Transverse colon (tissue), 4 donors: Measurements from ENCODE around the gene PRKAR1A. TPM values are rescaled to one million over a fixed set of nuclear protein-coding genes. Genes with fewer than 3 reads are reported as not detected.

Experiments used
- DNase-seq: peaks from one replicate; pipeline ENCODE4 v3.0.0-alpha.2; 2019
- H3K27ac ChIP-seq, 4 donors: fragments of 200-600 bp; sonication (generic); 2 replicates each; pipeline ENCODE4 v1.5.1; 2016 to 2018; ENCODE audit warnings: inconsistent platforms in 4 of 4
- H3K27me3 ChIP-seq: fragments of 200-600 bp; sonication (generic); 2 replicates; pipeline ENCODE4 v1.5.1; 2017; ENCODE audit warnings: inconsistent platforms
- H3K36me3 ChIP-seq, 4 donors: fragments of 200-600 bp; sonication (generic); 2 replicates each; pipeline ENCODE4 v1.5.1; 2017 to 2019; ENCODE audit warnings: inconsistent platforms in 4 of 4
- H3K4me1 ChIP-seq, 4 donors: fragments of 200-600 bp; sonication (generic); 2 replicates each; pipeline ENCODE4 v1.5.1; 2017 to 2020; ENCODE audit warnings: inconsistent platforms in 4 of 4
- H3K4me3 ChIP-seq, 4 donors: fragments of 200-600 bp; sonication (generic); 1 replicate in 1 of 4; 2 replicates in 3 of 4; pipeline versions ENCODE4 v1.5.1 to v1.6.1; 2017 to 2019; ENCODE audit warnings: inconsistent platforms in 4 of 4
- H3K9me3 ChIP-seq, 2 donors: fragments of 200-600 bp; sonication (generic); 2 replicates each; pipeline ENCODE4 v1.5.1; 2017 to 2019; ENCODE audit warnings: inconsistent platforms in 2 of 2
- CTCF ChIP-seq, 5 experiments: fragments of 200-600 bp in 3 of 5; fragments of 450-650 bp in 2 of 5; sonication (generic) in 3 of 5; IDR thresholded peaks; 1 replicate in 2 of 5; 2 replicates in 3 of 5; pipeline ENCODE4 v1.5.1; 2016 to 2017; ENCODE audit warnings: antibody characterized with exemption in 5 of 5, inconsistent platforms in 3 of 5, mild to moderate bottlenecking in 2 of 5, moderate library complexity in 1 of 5
- EP300 ChIP-seq: sonication (generic); formaldehyde crosslinking; IDR thresholded peaks from one replicate; pipeline ENCODE4 v1.6.1; 2017; ENCODE audit warnings: antibody characterized with exemption, low read depth
- POLR2A ChIP-seq: fragments of 450-650 bp; IDR thresholded peaks from one replicate; pipeline ENCODE4 v1.6.1; 2016; ENCODE audit warnings: antibody characterized with exemption, mild to moderate bottlenecking, moderate library complexity
- POLR2AphosphoS5 ChIP-seq, 3 donors: sonication (generic); formaldehyde crosslinking; IDR thresholded peaks; one replicate each; pipeline ENCODE4 v1.6.1; 2016; ENCODE audit warnings: antibody characterized with exemption in 3 of 3
- WGBS, 2 donors: methylation state at CpG; one replicate each; pipeline ENCODE4 v1.1.5; 2018; ENCODE audit warnings: low coverage in 1 of 2; 5-methylcytosine and 5-hydroxymethylcytosine counted together
- in situ Hi-C, 4 donors: fragments of 200-750 bp; cut with MboI; loops; one replicate each; pipeline versions ENCODE4 v1.15.0 to v1.15.1; 2017; ENCODE audit warnings: low sequenced_read_pairs in 3 of 4, low pct_ligation_motif_present in 1 of 4, low pct_unique_long_range_greater_than_20kb in 1 of 4
- intact Hi-C: fragments of 100-400 bp; cut with DNase I; formaldehyde crosslinking; loops from one replicate; pipeline ENCODE4 v1.15.1; 2023; ENCODE audit warnings: low total_unique reads
- total RNA-seq, 4 donors: library from RNA; depleted of rRNA; stranded (reverse); fragments of >200 nt; gene quantifications; one replicate each; pipeline ENCODE4 v1.1.0, GENCODE V29; 2016

The PRKAR1A gene
- total RNA-seq, 4 donors from 2014 or later = 93.9 to 223 (median 160) TPM

- WGBS, 2 donors = 65% methylated on average over 5 of the region's 5 CpGs; no CpG with 5 or more reads in 1 of the 2 donors
- no peak overlapping the region for H3K27ac ChIP-seq
- in situ Hi-C loops = no loop called here
Observed at GRCh38 chr17:68595496-68595895, 83.3 kb downstream of the PRKAR1A start.

GRCh38 chr17:68595986-68596385, 83.8 kb downstream of the PRKAR1A start:
- in situ Hi-C loops = no loop called here
- TF ChIP-seq POLR2A (no peak), CTCF (IDR thresholded peaks at IDR 0.05) (no peak), POLR2AphosphoS5 (IDR thresholded peaks at IDR 0.05) (no peak), EP300 (no peak)
- no peak overlapping the region for H3K27ac ChIP-seq

More at GRCh38 chr17:68595496-68595895, 83.3 kb downstream of the PRKAR1A start:
- H3K27me3 ChIP-seq = peaks cover 49% of the 10 kb centered on the region
- no peaks in the 10 kb centered on the region for H3K9me3 ChIP-seq
- H3K4me1 ChIP-seq = peaks cover 0 to 15% (median 5%) of the 10 kb centered on the region in 4 donors
- H3K4me3 ChIP-seq = no peak overlapping the region
- no peaks in the 10 kb centered on the region for H3K36me3 ChIP-seq
- TF ChIP-seq POLR2AphosphoS5 (IDR thresholded peaks at IDR 0.05) = no peak
- no peak for TF ChIP-seq EP300
- TF ChIP-seq POLR2A = no peak
- TF ChIP-seq CTCF (IDR thresholded peaks at IDR 0.05) = no peak
- DNase-seq = no peak
- intact Hi-C loops = no loop called here

GRCh38 chr17:68596411-68596945, 84.2 kb downstream of the PRKAR1A start:
- Histone ChIP-seq H3K4me3 (no peak overlapping the region), H3K36me3 (no peaks in the 10 kb centered on the region), H3K27ac (no peak overlapping the region), H3K9me3 (no peaks in the 10 kb centered on the region), H3K4me1 (peaks cover 0 to 18% (median 12%) of the 10 kb centered on the region in 4 donors), H3K27me3 (peaks cover 55% of the 10 kb centered on the region)
- DNase-seq = no peak
- TF ChIP-seq CTCF (IDR thresholded peaks at IDR 0.05) = no peak
- TF ChIP-seq POLR2AphosphoS5 (IDR thresholded peaks at IDR 0.05) = no peak
- TF ChIP-seq POLR2A = no peak
- TF ChIP-seq EP300 = no peak
- WGBS, 2 donors = 82 to 100% methylated on average over 1 to 5 of the region's 5 CpGs
- intact Hi-C loops = no loop called here
- in situ Hi-C loops = no loop called here

More at GRCh38 chr17:68595986-68596385, 83.8 kb downstream of the PRKAR1A start:
- H3K27me3 ChIP-seq = peaks cover 53% of the 10 kb centered on the region
- intact Hi-C loops = no loop called here
- H3K36me3 ChIP-seq = no peaks in the 10 kb centered on the region
- 70 to 71% methylated on average over 2 of the region's 2 CpGs for WGBS, 2 donors
- H3K4me3 ChIP-seq = no peak overlapping the region
- peaks cover 0 to 17% (median 7%) of the 10 kb centered on the region in 4 donors for H3K4me1 ChIP-seq
- no peak for DNase-seq
- H3K9me3 ChIP-seq = no peaks in the 10 kb centered on the region

- DNase-seq = no peak
- TF ChIP-seq POLR2AphosphoS5 (IDR thresholded peaks at IDR 0.05) = no peak
- TF ChIP-seq EP300 = no peak
- TF ChIP-seq POLR2A = no peak
- no peak for TF ChIP-seq CTCF (IDR thresholded peaks at IDR 0.05)
- Histone ChIP-seq H3K9me3 (no peaks in the 10 kb centered on the region), H3K27me3 (peaks cover 61% of the 10 kb centered on the region), H3K27ac (no peak overlapping the region), H3K4me3 (no peak overlapping the region), H3K4me1 (peaks cover 0 to 20% (median 13%) of the 10 kb centered on the region in 4 donors), H3K36me3 (no peaks in the 10 kb centered on the region)
- 89 to 98% methylated on average over 4 of the region's 4 CpGs for WGBS, 2 donors
- intact Hi-C loops (no loop called here), in situ Hi-C loops (no loop called here)
Observed at GRCh38 chr17:68598074-68598473, 85.8 kb downstream of the PRKAR1A start.
